ENCODE measurements around the gene FLT4.

The FLT4 gene

DNA sequence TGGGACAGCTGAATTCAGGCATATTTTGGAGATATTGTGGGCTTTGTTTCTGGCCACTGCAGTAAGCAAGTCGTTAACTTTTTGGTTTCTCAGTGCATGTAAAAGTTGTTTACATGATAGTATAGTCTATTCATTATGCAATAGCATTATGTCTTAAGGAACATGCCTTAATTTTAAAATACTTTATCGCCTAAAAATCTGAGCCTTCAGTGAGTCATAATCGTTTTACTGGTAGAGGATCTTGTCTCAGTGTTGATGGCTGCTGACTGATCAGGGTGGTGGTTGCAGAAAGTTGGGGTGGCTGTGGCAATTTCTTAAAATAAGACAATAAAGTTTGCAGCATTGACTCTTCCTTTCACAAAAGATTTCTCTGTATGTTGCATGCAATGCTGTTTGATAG is 63.2 kb downstream of the FLT4 start:
- TF ChIP-seq, protein P1, sequence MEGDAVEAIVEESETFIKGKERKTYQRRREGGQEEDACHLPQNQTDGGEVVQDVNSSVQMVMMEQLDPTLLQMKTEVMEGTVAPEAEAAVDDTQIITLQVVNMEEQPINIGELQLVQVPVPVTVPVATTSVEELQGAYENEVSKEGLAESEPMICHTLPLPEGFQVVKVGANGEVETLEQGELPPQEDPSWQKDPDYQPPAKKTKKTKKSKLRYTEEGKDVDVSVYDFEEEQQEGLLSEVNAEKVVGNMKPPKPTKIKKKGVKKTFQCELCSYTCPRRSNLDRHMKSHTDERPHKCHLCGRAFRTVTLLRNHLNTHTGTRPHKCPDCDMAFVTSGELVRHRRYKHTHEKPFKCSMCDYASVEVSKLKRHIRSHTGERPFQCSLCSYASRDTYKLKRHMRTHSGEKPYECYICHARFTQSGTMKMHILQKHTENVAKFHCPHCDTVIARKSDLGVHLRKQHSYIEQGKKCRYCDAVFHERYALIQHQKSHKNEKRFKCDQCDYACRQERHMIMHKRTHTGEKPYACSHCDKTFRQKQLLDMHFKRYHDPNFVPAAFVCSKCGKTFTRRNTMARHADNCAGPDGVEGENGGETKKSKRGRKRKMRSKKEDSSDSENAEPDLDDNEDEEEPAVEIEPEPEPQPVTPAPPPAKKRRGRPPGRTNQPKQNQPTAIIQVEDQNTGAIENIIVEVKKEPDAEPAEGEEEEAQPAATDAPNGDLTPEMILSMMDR (IDR thresholded peaks at IDR 0.05; ENCODE audit: borderline replicate concordance, control extremely low read depth, extremely low read depth, insufficient read depth, missing control alignments): no peak
- in situ Hi-C loops (cut with MboI; ENCODE audit: low sequenced_read_pairs, unreplicated experiment): no loop called here
- DNase-seq (ENCODE audit: low spot score): no peak

DNA sequence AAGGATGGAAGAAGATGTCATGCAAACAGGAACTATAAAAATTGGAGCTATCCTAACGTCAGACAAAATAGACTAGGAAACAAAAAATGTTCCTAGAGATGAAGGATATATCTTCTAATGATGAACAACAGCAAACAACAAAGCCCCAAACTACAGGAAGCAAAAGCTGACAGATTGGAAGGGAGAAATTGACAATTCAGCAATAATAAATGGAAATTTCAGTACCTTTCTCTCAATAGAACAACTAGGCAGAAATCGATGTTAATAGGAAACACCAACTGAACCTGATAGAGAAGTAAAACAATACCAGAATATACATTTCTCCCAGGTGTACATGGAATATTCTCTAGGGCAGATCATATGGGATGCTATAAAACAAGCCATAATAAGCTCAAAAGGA is 65.7 kb downstream of the FLT4 start:
- no peak for DNase-seq (ENCODE audit: low spot score)
- in situ Hi-C loops (cut with MboI; ENCODE audit: low sequenced_read_pairs, unreplicated experiment): no loop called here
- TF ChIP-seq, protein P1 (IDR thresholded peaks at IDR 0.05; ENCODE audit: borderline replicate concordance, control extremely low read depth, extremely low read depth, insufficient read depth, missing control alignments): no peak

DNA sequence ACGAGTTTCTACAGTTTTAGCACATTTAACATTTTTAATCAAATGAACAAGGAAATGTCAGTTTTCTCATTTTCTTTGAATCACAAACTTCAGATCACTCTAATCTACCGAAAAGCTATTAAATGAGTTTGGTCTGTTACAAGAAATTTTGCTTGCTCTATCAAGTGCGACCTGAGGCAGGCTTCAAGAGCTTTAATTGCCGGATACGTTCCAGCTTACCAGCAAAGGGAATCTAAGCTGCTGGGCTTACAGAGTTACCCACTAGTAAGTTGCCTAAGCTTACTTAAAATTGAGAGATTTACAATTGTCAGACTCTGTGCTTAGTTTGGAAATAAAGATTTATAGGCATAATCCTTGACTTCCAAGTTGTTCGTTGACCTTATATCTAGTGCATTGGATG is 68.7 kb downstream of the FLT4 start:
- TF ChIP-seq, protein P1 (IDR thresholded peaks at IDR 0.05; ENCODE audit: borderline replicate concordance, control extremely low read depth, extremely low read depth, insufficient read depth, missing control alignments): no peak
- no peak for DNase-seq (ENCODE audit: low spot score)
- in situ Hi-C loops (cut with MboI; ENCODE audit: low sequenced_read_pairs, unreplicated experiment): no loop called here

DNA sequence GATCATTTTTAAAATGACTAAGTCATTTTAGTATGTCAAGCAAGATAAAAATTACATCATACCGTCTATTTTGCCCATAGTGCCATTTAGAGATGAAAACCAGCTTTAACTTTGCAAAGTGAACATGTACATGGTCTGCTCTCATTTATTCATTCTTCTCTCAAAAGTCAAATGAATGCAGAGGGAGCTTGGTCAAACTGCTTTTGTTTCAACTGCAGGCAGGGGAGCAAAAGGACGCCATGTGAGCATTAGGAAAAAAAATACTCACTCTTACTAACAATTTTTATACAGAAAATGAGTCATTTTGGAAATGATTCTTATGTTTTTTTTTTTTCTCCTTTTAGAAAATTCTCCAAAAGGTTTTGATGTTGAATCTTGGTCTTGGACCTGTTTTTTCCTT is 73.8 kb downstream of the FLT4 start:
- in situ Hi-C loops (cut with MboI; ENCODE audit: low sequenced_read_pairs, unreplicated experiment): no loop called here
- TF ChIP-seq, protein P1 (IDR thresholded peaks at IDR 0.05; ENCODE audit: borderline replicate concordance, control extremely low read depth, extremely low read depth, insufficient read depth, missing control alignments): no peak
- no peak for DNase-seq (ENCODE audit: low spot score)

DNA sequence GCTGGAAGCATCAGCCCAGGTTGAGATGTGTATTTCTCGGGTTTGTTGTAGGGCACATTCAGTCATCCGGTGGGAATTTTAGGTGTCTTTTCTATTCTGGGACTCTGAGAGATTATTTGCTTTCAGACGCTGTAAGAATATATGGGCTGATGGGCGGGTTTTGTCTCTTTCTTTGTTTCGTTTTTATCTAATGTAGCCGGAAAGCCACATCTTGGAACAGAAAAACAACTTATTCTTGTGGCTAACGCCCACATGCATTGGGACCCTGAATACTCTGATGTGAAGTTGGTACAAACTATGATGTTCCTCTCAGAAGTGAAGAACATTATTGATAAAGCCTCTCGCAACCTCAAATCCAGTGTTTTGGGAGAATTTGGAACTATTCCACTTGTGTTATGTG is 80.5 kb downstream of the FLT4 start:
- TF ChIP-seq, protein P1 (IDR thresholded peaks at IDR 0.05; ENCODE audit: borderline replicate concordance, control extremely low read depth, extremely low read depth, insufficient read depth, missing control alignments): no peak
- in situ Hi-C loops (cut with MboI; ENCODE audit: low sequenced_read_pairs, unreplicated experiment): no loop called here
- no peak for DNase-seq (ENCODE audit: low spot score)

DNA sequence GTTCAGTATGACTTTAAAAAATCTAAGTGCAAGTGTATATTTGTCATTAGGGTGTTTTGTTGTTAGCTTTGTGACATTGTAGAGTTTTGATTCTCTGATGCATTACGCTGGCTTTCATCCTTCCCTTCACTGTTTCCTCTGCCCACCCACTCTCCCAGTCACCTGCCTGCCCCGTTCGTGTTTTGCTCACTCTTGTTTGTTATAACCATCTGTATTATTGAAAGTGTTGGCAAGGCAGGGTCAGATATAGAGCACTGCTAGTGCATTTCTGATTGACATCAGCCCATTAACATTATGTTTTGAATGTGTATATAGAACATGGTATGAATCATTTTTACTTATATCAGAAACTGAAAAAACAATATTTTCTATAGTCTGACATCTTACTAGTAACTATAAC is 85.4 kb downstream of the FLT4 start:
- in situ Hi-C loops (cut with MboI; ENCODE audit: low sequenced_read_pairs, unreplicated experiment): no loop called here

More for the DNA sequence above, 85.4 kb downstream of the FLT4 start:
- peak; percentile 20 for DNase-seq (ENCODE audit: low spot score)
- TF ChIP-seq, protein P1 (IDR thresholded peaks at IDR 0.05; ENCODE audit: borderline replicate concordance, control extremely low read depth, extremely low read depth, insufficient read depth, missing control alignments): no peak

Data from GM13976 (cell line).